IPS-15b (cell line): ENCODE results near the gene ENTR1.

Experiments used
- H3K27me3 ChIP-seq: one replicate; pipeline ENCODE4 v1.6.1; 2013; ENCODE audit warnings: low read length; ENCODE audit not compliant: control insufficient read depth, insufficient read depth
- H3K36me3 ChIP-seq: one replicate; pipeline ENCODE4 v1.6.1; 2013; ENCODE audit warnings: low read length; ENCODE audit not compliant: control insufficient read depth, insufficient read depth
- H3K4me1 ChIP-seq: one replicate; pipeline ENCODE4 v1.6.1; 2013; ENCODE audit warnings: mild to moderate bottlenecking, low read length; ENCODE audit not compliant: control insufficient read depth, insufficient read depth
- H3K4me3 ChIP-seq: one replicate; pipeline ENCODE4 v1.5.1; 2013; ENCODE audit warnings: low read depth, low read length
- H3K9ac ChIP-seq: one replicate; pipeline ENCODE4 v1.6.1; 2013; ENCODE audit warnings: low read depth, mild to moderate bottlenecking, low read length
- H3K9me3 ChIP-seq: one replicate; pipeline ENCODE4 v1.6.1; 2013; ENCODE audit warnings: mild to moderate bottlenecking, low read length; ENCODE audit not compliant: control insufficient read depth, insufficient read depth

The ENTR1 gene

GRCh38 chr9:136436055-136436634, 25.7 kb upstream of the ENTR1 start:
- Histone ChIP-seq H3K9ac (no peak overlapping the region), H3K27me3 (no peaks in the 10 kb centered on the region), H3K4me3 (no peak overlapping the region), H3K4me1 (no peaks in the 10 kb centered on the region), H3K36me3 (peaks cover 10% of the 10 kb centered on the region), H3K9me3 (no peaks in the 10 kb centered on the region)

GRCh38 chr9:136434580-136435169, 24.3 kb upstream of the ENTR1 start:
- Histone ChIP-seq H3K4me1 (no peaks in the 10 kb centered on the region), H3K36me3 (peaks cover 17% of the 10 kb centered on the region), H3K9me3 (no peaks in the 10 kb centered on the region), H3K9ac (no peak overlapping the region), H3K4me3 (no peak overlapping the region), H3K27me3 (no peaks in the 10 kb centered on the region)

GRCh38 chr9:136433849-136434579, 23.6 kb upstream of the ENTR1 start:
- Histone ChIP-seq H3K9ac (no peak overlapping the region), H3K9me3 (no peaks in the 10 kb centered on the region), H3K4me1 (no peaks in the 10 kb centered on the region), H3K27me3 (no peaks in the 10 kb centered on the region), H3K36me3 (peaks cover 21% of the 10 kb centered on the region), H3K4me3 (no peak overlapping the region)

- Histone ChIP-seq H3K36me3 (peaks cover 25% of the 10 kb centered on the region), H3K4me3 (no peak overlapping the region), H3K27me3 (no peaks in the 10 kb centered on the region), H3K9me3 (no peaks in the 10 kb centered on the region), H3K9ac (no peak overlapping the region), H3K4me1 (no peaks in the 10 kb centered on the region)
These were observed 22.8 kb upstream of the ENTR1 start for GRCh38 chr9:136433043-136433715.

- no peak overlapping the region for H3K9ac ChIP-seq
- no peaks in the 10 kb centered on the region for H3K4me1 ChIP-seq
- peaks cover 25% of the 10 kb centered on the region for H3K36me3 ChIP-seq
- no peak overlapping the region for H3K4me3 ChIP-seq
- H3K9me3 ChIP-seq: no peaks in the 10 kb centered on the region
- H3K27me3 ChIP-seq: no peaks in the 10 kb centered on the region
These were observed 22.2 kb upstream of the ENTR1 start for GRCh38 chr9:136432591-136432990.

GRCh38 chr9:136431782-136432350, 21.5 kb upstream of the ENTR1 start:
- Histone ChIP-seq H3K36me3 (peaks cover 25% of the 10 kb centered on the region), H3K4me3 (no peak overlapping the region)

GRCh38 chr9:136430588-136431234, 20.3 kb upstream of the ENTR1 start:
- Histone ChIP-seq H3K9ac (no peak overlapping the region), H3K36me3 (peaks cover 25% of the 10 kb centered on the region)

More at GRCh38 chr9:136431782-136432350, 21.5 kb upstream of the ENTR1 start:
- Histone ChIP-seq H3K9me3 (no peaks in the 10 kb centered on the region), H3K9ac (no peak overlapping the region), H3K4me1 (no peaks in the 10 kb centered on the region), H3K27me3 (no peaks in the 10 kb centered on the region)

GRCh38 chr9:136429683-136430491, 19.5 kb upstream of the ENTR1 start:
- Histone ChIP-seq H3K4me3 (no peak overlapping the region), H3K27me3 (no peaks in the 10 kb centered on the region), H3K36me3 (peaks cover 24% of the 10 kb centered on the region), H3K9ac (no peak overlapping the region), H3K4me1 (no peaks in the 10 kb centered on the region), H3K9me3 (no peaks in the 10 kb centered on the region)

More at GRCh38 chr9:136430588-136431234, 20.3 kb upstream of the ENTR1 start:
- Histone ChIP-seq H3K4me3 (no peak overlapping the region), H3K4me1 (no peaks in the 10 kb centered on the region), H3K27me3 (no peaks in the 10 kb centered on the region), H3K9me3 (no peaks in the 10 kb centered on the region)

GRCh38 chr9:136429075-136429628, 18.7 kb upstream of the ENTR1 start:
- Histone ChIP-seq H3K4me1 (no peaks in the 10 kb centered on the region), H3K9me3 (no peaks in the 10 kb centered on the region), H3K4me3 (no peak overlapping the region), H3K36me3 (peaks cover 28% of the 10 kb centered on the region), H3K27me3 (no peaks in the 10 kb centered on the region), H3K9ac (no peak overlapping the region)

GRCh38 chr9:136426787-136427186, 16.4 kb upstream of the ENTR1 start:
- H3K4me1 ChIP-seq: no peaks in the 10 kb centered on the region
- H3K27me3 ChIP-seq: no peaks in the 10 kb centered on the region
- no peaks in the 10 kb centered on the region for H3K9me3 ChIP-seq
- H3K9ac ChIP-seq: no peak overlapping the region
- H3K4me3 ChIP-seq: no peak overlapping the region
- peaks cover 46% of the 10 kb centered on the region for H3K36me3 ChIP-seq
